Measurements from ENCODE around the gene MEF2C.

- TF ChIP-seq CTCF (IDR thresholded peaks at IDR 0.05) (no peak), EZH2 (IDR thresholded peaks at IDR 0.05) (no peak), EZH2phosphoT487 (IDR thresholded peaks at IDR 0.05) (no peak)
Observed at GRCh38 chr5:88799938-88800535, 82.9 kb downstream of the MEF2C start.
